ENCODE measurements around the gene GRK1.

The GRK1 gene

DNA sequence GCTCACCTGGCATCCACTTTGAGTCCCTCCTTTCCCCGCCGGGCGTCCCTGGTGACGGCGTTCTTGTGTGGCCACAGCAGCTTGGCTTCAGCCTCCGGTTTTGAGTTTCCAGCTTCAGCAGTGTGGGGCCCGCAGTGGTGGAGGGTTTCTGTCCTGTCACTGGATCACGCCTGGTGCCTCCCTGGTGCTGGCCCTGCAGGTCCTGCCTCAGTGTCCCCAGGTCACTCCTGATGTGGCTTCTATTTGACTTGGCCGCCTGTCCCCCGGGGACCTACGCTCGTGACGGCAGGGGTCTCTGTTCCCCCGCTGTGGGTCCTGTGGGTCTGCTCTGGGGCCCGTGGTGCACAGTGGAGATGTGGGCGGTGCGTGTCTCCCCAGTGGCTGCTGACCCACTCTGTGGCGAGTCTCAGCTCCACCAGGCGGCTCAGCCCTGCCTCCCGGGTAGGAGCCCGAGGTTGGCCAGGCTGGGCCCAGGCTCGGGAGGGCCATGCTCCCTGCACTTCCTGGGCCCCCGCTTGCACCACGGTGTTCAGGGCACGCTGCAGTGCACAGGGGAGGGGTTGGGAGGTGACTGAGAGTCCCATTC is 10.9 kb upstream of the GRK1 start:
- DNase-seq, result no peak
- Histone ChIP-seq H3K4me1 (ENCODE audit: control insufficient read depth, insufficient read depth, low read length, poor library complexity, severe bottlenecking) (no peaks in the 10 kb centered on the region), H3K36me3 (ENCODE audit: control insufficient read depth, insufficient read depth, low read length) (no peaks in the 10 kb centered on the region), H3K27ac (ENCODE audit: insufficient read depth, low read length, poor library complexity, severe bottlenecking) (no peak overlapping the region), H3K9me3 (ENCODE audit: control insufficient read depth, low read length) (peaks cover 4% of the 10 kb centered on the region), H3K4me3 (ENCODE audit: insufficient read depth, low read depth, low read length, poor library complexity, severe bottlenecking) (no peak overlapping the region), H3K27me3 (replicated peaks; ENCODE audit: control insufficient read depth, insufficient read depth, low read length, poor library complexity, severe bottlenecking) (no peaks in the 10 kb centered on the region)

GRCh38 chr13:113656831-113657671 is 10.0 kb upstream of the GRK1 start:
- Histone ChIP-seq H3K9me3 (ENCODE audit: control insufficient read depth, low read length) (peaks cover 4% of the 10 kb centered on the region), H3K4me1 (ENCODE audit: control insufficient read depth, insufficient read depth, low read length, poor library complexity, severe bottlenecking) (no peaks in the 10 kb centered on the region), H3K27ac (ENCODE audit: insufficient read depth, low read length, poor library complexity, severe bottlenecking) (no peak overlapping the region), H3K36me3 (ENCODE audit: control insufficient read depth, insufficient read depth, low read length) (no peaks in the 10 kb centered on the region), H3K4me3 (ENCODE audit: insufficient read depth, low read depth, low read length, poor library complexity, severe bottlenecking) (no peak overlapping the region), H3K27me3 (replicated peaks; ENCODE audit: control insufficient read depth, insufficient read depth, low read length, poor library complexity, severe bottlenecking) (no peaks in the 10 kb centered on the region)
- DNase-seq, result no peak

- no peak for DNase-seq
- Histone ChIP-seq H3K27ac (ENCODE audit: insufficient read depth, low read length, poor library complexity, severe bottlenecking) (no peak within 1 kb of the TSS), H3K27me3 (replicated peaks; ENCODE audit: control insufficient read depth, insufficient read depth, low read length, poor library complexity, severe bottlenecking) (no peaks in the 10 kb centered on the region), H3K4me3 (ENCODE audit: insufficient read depth, low read depth, low read length, poor library complexity, severe bottlenecking) (no peak within 1 kb of the TSS), H3K9me3 (ENCODE audit: control insufficient read depth, low read length) (peaks cover 4% of the 10 kb centered on the region), H3K36me3 (ENCODE audit: control insufficient read depth, insufficient read depth, low read length) (no peaks in the 10 kb centered on the region), H3K4me1 (ENCODE audit: control insufficient read depth, insufficient read depth, low read length, poor library complexity, severe bottlenecking) (no peaks in the 10 kb centered on the region)
Observed at GRCh38 chr13:113657851-113658741, 8.9 kb upstream of the GRK1 start, which contains the start of gene ATP4B. ATP4B (minus strand) TSS chr13:113658198; CDS start chr13:113658144, 54 bp downstream.

- no peaks in the 10 kb centered on the region for H3K27me3 ChIP-seq (replicated peaks; ENCODE audit: control insufficient read depth, insufficient read depth, low read length, poor library complexity, severe bottlenecking)
- peaks cover 4% of the 10 kb centered on the region for H3K9me3 ChIP-seq (ENCODE audit: control insufficient read depth, low read length)
- H3K4me1 ChIP-seq (ENCODE audit: control insufficient read depth, insufficient read depth, low read length, poor library complexity, severe bottlenecking), result no peaks in the 10 kb centered on the region
- DNase-seq, result no peak
- H3K36me3 ChIP-seq (ENCODE audit: control insufficient read depth, insufficient read depth, low read length), result no peaks in the 10 kb centered on the region
- H3K4me3 ChIP-seq (ENCODE audit: insufficient read depth, low read depth, low read length, poor library complexity, severe bottlenecking), result no peak overlapping the region
- H3K27ac ChIP-seq (ENCODE audit: insufficient read depth, low read length, poor library complexity, severe bottlenecking), result no peak overlapping the region
Observed at GRCh38 chr13:113658836-113659235, 8.2 kb upstream of the GRK1 start.

DNA sequence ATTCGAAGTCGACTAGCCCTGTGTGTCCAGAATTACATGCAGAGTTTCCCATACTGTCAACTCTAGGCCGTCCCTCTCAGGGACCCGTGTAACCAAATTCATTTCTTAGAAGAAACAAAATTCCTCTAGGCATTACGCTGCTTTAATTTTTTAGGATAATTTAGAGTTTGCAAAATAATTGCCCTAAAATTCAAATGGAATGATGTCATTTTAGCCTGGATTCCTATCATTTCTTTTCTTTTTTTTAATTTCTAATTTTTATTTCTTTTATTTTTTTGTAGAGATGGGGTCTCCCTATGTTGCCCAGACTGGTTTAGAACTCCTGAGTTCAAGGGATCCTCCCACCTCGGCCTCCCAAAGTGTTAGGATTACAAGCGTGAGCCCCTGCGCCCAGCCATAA is 7.7 kb upstream of the GRK1 start:
- H3K4me1 ChIP-seq (ENCODE audit: control insufficient read depth, insufficient read depth, low read length, poor library complexity, severe bottlenecking), result no peaks in the 10 kb centered on the region
- DNase-seq, result no peak
- no peaks in the 10 kb centered on the region for H3K36me3 ChIP-seq (ENCODE audit: control insufficient read depth, insufficient read depth, low read length)
- peaks cover 4% of the 10 kb centered on the region for H3K9me3 ChIP-seq (ENCODE audit: control insufficient read depth, low read length)
- H3K27ac ChIP-seq (ENCODE audit: insufficient read depth, low read length, poor library complexity, severe bottlenecking), result no peak overlapping the region
- no peaks in the 10 kb centered on the region for H3K27me3 ChIP-seq (replicated peaks; ENCODE audit: control insufficient read depth, insufficient read depth, low read length, poor library complexity, severe bottlenecking)
- H3K4me3 ChIP-seq (ENCODE audit: insufficient read depth, low read depth, low read length, poor library complexity, severe bottlenecking), result no peak overlapping the region

GRCh38 chr13:113660066-113660465 is 7.0 kb upstream of the GRK1 start:
- H3K36me3 ChIP-seq (ENCODE audit: control insufficient read depth, insufficient read depth, low read length), result no peaks in the 10 kb centered on the region
- H3K4me3 ChIP-seq (ENCODE audit: insufficient read depth, low read depth, low read length, poor library complexity, severe bottlenecking), result no peak overlapping the region
- H3K4me1 ChIP-seq (ENCODE audit: control insufficient read depth, insufficient read depth, low read length, poor library complexity, severe bottlenecking), result no peaks in the 10 kb centered on the region
- H3K27me3 ChIP-seq (replicated peaks; ENCODE audit: control insufficient read depth, insufficient read depth, low read length, poor library complexity, severe bottlenecking), result no peaks in the 10 kb centered on the region
- DNase-seq, result no peak
- peaks cover 4% of the 10 kb centered on the region for H3K9me3 ChIP-seq (ENCODE audit: control insufficient read depth, low read length)
- H3K27ac ChIP-seq (ENCODE audit: insufficient read depth, low read length, poor library complexity, severe bottlenecking), result no peak overlapping the region

DNA sequence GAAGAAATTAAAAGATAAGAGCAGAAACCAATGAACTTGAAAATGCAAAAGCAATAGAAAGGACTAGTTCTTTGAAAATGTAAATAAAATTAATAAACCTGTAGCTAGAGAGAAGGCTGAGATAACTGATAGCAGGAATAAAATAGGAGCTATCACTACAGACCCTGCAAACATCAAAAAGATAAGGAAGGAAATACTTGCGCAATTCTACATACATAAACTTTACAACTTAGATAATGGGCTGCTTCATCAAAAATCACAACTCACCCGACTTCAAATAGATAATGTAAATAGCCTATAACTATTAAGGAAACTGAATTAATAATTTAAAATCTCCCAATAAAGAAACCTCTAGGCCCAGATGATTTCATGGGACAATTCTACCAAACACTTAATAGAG is 5.5 kb upstream of the GRK1 start:
- Histone ChIP-seq H3K9me3 (ENCODE audit: control insufficient read depth, low read length) (peaks cover 4% of the 10 kb centered on the region), H3K4me1 (ENCODE audit: control insufficient read depth, insufficient read depth, low read length, poor library complexity, severe bottlenecking) (no peaks in the 10 kb centered on the region), H3K27ac (ENCODE audit: insufficient read depth, low read length, poor library complexity, severe bottlenecking) (no peak overlapping the region), H3K4me3 (ENCODE audit: insufficient read depth, low read depth, low read length, poor library complexity, severe bottlenecking) (no peak overlapping the region), H3K36me3 (ENCODE audit: control insufficient read depth, insufficient read depth, low read length) (no peaks in the 10 kb centered on the region), H3K27me3 (replicated peaks; ENCODE audit: control insufficient read depth, insufficient read depth, low read length, poor library complexity, severe bottlenecking) (no peaks in the 10 kb centered on the region)
- no peak for DNase-seq

GRCh38 chr13:113663934-113664333 is 3.1 kb upstream of the GRK1 start:
- Histone ChIP-seq H3K27me3 (replicated peaks; ENCODE audit: control insufficient read depth, insufficient read depth, low read length, poor library complexity, severe bottlenecking) (no peaks in the 10 kb centered on the region), H3K36me3 (ENCODE audit: control insufficient read depth, insufficient read depth, low read length) (no peaks in the 10 kb centered on the region), H3K4me3 (ENCODE audit: insufficient read depth, low read depth, low read length, poor library complexity, severe bottlenecking) (no peak overlapping the region), H3K27ac (ENCODE audit: insufficient read depth, low read length, poor library complexity, severe bottlenecking) (no peak overlapping the region), H3K9me3 (ENCODE audit: control insufficient read depth, low read length) (peaks cover 4% of the 10 kb centered on the region), H3K4me1 (ENCODE audit: control insufficient read depth, insufficient read depth, low read length, poor library complexity, severe bottlenecking) (no peaks in the 10 kb centered on the region)
- DNase-seq, result no peak

- H3K27me3 ChIP-seq (replicated peaks; ENCODE audit: control insufficient read depth, insufficient read depth, low read length, poor library complexity, severe bottlenecking), result no peaks in the 10 kb centered on the region
- no peak overlapping the region for H3K27ac ChIP-seq (ENCODE audit: insufficient read depth, low read length, poor library complexity, severe bottlenecking)
- no peak for DNase-seq
- no peaks in the 10 kb centered on the region for H3K36me3 ChIP-seq (ENCODE audit: control insufficient read depth, insufficient read depth, low read length)
- no peaks in the 10 kb centered on the region for H3K4me1 ChIP-seq (ENCODE audit: control insufficient read depth, insufficient read depth, low read length, poor library complexity, severe bottlenecking)
- peaks cover 4% of the 10 kb centered on the region for H3K9me3 ChIP-seq (ENCODE audit: control insufficient read depth, low read length)
- H3K4me3 ChIP-seq (ENCODE audit: insufficient read depth, low read depth, low read length, poor library complexity, severe bottlenecking), result no peak overlapping the region
Observed at GRCh38 chr13:113664751-113665596, 2.0 kb upstream of the GRK1 start.

All from effector memory CD4-positive, alpha-beta T cell (primary cell).